GM21529 (cell line): ENCODE measurements around the gene ASCL4.
A peak's percentile ranks its signal among the peaks of the same experiment; 100 is the strongest.

Experiments
- ATAC-seq: cut with Tn5 transposase; IDR thresholded peaks from one replicate; pipeline ENCODE4 v1.9.1; 2021; ENCODE audit not compliant: unreplicated experiment

Gene ASCL4

GRCh38 chr12:107778383-107779025, 4.0 kb downstream of the ASCL4 start:
- no peak for ATAC-seq

- ATAC-seq = peak; percentile 72
These were observed 4.8 kb downstream of the ASCL4 start for GRCh38 chr12:107779077-107779831.

GRCh38 chr12:107780298-107780697, 5.8 kb downstream of the ASCL4 start:
- ATAC-seq = no peak

GRCh38 chr12:107782067-107782466, 7.6 kb downstream of the ASCL4 start:
- ATAC-seq = no peak

- ATAC-seq = peak; percentile 73
These were observed 9.2 kb downstream of the ASCL4 start for GRCh38 chr12:107783406-107784376.

GRCh38 chr12:107788281-107788680, 13.8 kb downstream of the ASCL4 start:
- no peak for ATAC-seq

GRCh38 chr12:107788690-107789458, 14.4 kb downstream of the ASCL4 start:
- no peak for ATAC-seq

GRCh38 chr12:107791465-107792089, 17.1 kb downstream of the ASCL4 start:
- no peak for ATAC-seq

- no peak for ATAC-seq
These were observed 19.9 kb downstream of the ASCL4 start for GRCh38 chr12:107794451-107794850.

GRCh38 chr12:107798580-107798979, 24.1 kb downstream of the ASCL4 start:
- ATAC-seq = no peak

GRCh38 chr12:107801150-107801549, 26.6 kb downstream of the ASCL4 start:
- no peak for ATAC-seq

- no peak for ATAC-seq
These were observed 28.6 kb downstream of the ASCL4 start for GRCh38 chr12:107803092-107803491.

- ATAC-seq = no peak
These were observed 31.1 kb downstream of the ASCL4 start for GRCh38 chr12:107805488-107806180.

GRCh38 chr12:107807471-107808150, 33.1 kb downstream of the ASCL4 start:
- no peak for ATAC-seq

GRCh38 chr12:107817250-107817649, 42.7 kb downstream of the ASCL4 start:
- ATAC-seq = no peak

- ATAC-seq = no peak
These were observed 44.5 kb downstream of the ASCL4 start for GRCh38 chr12:107818984-107819383.

GRCh38 chr12:107822356-107822755, 47.9 kb downstream of the ASCL4 start:
- no peak for ATAC-seq
